ENCODE data around the gene ADGRL3. TPM values are rescaled to one million over a fixed set of nuclear protein-coding genes. Genes with fewer than 3 reads are reported as not detected.

Gene ADGRL3
- total and polyA plus RNA-seq, 4 donors, result 0.07 to 1.7 (median 0.82) TPM

DNA sequence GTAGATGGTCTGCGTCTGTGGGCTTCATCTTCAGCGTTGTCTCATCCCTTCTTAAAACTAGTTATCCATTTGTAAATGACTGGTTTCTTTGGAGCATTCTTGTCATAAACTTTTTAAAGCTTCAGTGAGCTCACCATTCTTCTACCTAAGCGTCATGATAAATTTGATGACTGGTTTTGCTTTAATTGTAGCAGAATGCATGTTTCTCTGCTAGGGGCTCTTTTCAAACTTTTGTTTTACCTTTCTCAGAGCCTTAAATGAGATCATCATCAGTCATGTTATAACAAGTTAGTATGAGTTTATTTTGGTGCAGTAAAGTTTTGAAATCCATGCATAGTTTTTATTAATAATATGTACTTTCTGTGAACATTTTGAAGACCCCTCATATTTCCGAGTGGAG lies 6.3 kb upstream of the ADGRL3 start:
- WGBS, result 77% methylated on average over 4 of the region's 4 CpGs
- no peak for TF ChIP-seq RAD21 (IDR thresholded peaks at IDR 0.05)
- Histone ChIP-seq H3K27ac (ENCODE audit: low read depth in 1 of 2, low read length in 2 of 2) (no peak overlapping the region), H3K36me3 (ENCODE audit: control insufficient read depth in 4 of 4, insufficient read depth in 3 of 4, low read depth in 1 of 4, low read length in 3 of 4) (no peaks in the 10 kb centered on the region), H3K4me3 (ENCODE audit: low read depth in 1 of 3, low read length in 3 of 3) (no peak overlapping the region), H3K4me1 (ENCODE audit: control insufficient read depth in 4 of 4, insufficient read depth in 4 of 4, low read length in 3 of 4) (no peaks in the 10 kb centered on the region), H3K9me3 (ENCODE audit: control insufficient read depth in 4 of 4, low read length in 3 of 4) (no peaks in the 10 kb centered on the region), H3K9ac (ENCODE audit: low read depth in 1 of 2, low read length in 2 of 2) (no peak overlapping the region), H3K27me3 (ENCODE audit: control insufficient read depth in 4 of 4, insufficient read depth in 4 of 4, low read length in 3 of 4) (peaks cover 0 to 3% (median 1%) of the 10 kb centered on the region in 4 donors)
- no peak for DNase-seq (ENCODE audit: low spot score)

DNA sequence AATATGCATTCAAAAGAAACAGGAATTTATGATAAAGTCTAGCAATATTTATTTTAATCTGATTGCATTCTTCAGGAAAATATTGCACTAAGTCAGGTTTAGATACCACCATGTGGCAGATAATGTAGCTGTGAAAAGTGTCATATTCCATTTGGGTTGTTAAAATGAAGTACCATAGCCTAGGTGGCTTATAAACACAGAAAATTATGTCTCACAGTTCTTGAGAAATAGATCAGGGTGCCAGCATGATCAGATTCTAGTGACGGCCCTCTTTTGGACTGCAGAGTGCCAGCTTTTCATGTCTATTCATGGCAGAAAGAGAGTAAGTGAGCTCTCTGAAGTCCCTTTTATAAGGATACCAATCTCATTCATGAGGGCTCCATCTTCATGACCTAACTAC lies 5.6 kb upstream of the ADGRL3 start:
- 80% methylated on average over 1 of the region's 1 CpG for WGBS
- TF ChIP-seq RAD21 (IDR thresholded peaks at IDR 0.05), result no peak
- TF ChIP-seq, protein P1, sequence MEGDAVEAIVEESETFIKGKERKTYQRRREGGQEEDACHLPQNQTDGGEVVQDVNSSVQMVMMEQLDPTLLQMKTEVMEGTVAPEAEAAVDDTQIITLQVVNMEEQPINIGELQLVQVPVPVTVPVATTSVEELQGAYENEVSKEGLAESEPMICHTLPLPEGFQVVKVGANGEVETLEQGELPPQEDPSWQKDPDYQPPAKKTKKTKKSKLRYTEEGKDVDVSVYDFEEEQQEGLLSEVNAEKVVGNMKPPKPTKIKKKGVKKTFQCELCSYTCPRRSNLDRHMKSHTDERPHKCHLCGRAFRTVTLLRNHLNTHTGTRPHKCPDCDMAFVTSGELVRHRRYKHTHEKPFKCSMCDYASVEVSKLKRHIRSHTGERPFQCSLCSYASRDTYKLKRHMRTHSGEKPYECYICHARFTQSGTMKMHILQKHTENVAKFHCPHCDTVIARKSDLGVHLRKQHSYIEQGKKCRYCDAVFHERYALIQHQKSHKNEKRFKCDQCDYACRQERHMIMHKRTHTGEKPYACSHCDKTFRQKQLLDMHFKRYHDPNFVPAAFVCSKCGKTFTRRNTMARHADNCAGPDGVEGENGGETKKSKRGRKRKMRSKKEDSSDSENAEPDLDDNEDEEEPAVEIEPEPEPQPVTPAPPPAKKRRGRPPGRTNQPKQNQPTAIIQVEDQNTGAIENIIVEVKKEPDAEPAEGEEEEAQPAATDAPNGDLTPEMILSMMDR (IDR thresholded peaks at IDR 0.05; ENCODE audit: low read depth, low read length, missing input control), result no peak
- no peak for TF ChIP-seq YY1 (IDR thresholded peaks at IDR 0.05)
- no peak for TF ChIP-seq HNF4G (IDR thresholded peaks at IDR 0.05)
- TF ChIP-seq TAF1 (conservative IDR thresholded peaks at IDR 0.05), result no peak
- TF ChIP-seq NR2F2 (IDR thresholded peaks at IDR 0.05), result no peak
- no peak for TF ChIP-seq JUND (IDR thresholded peaks at IDR 0.05)
- TF ChIP-seq, protein P2, sequence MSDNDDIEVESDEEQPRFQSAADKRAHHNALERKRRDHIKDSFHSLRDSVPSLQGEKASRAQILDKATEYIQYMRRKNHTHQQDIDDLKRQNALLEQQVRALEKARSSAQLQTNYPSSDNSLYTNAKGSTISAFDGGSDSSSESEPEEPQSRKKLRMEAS (IDR thresholded peaks at IDR 0.05), result no peak
- TF ChIP-seq SP1 (IDR thresholded peaks at IDR 0.05), result no peak
- TF ChIP-seq GABPA (IDR thresholded peaks at IDR 0.05 in 1 of 2, conservative IDR thresholded peaks at IDR 0.05 in 1 of 2), result no peak
- TF ChIP-seq, protein P3, sequence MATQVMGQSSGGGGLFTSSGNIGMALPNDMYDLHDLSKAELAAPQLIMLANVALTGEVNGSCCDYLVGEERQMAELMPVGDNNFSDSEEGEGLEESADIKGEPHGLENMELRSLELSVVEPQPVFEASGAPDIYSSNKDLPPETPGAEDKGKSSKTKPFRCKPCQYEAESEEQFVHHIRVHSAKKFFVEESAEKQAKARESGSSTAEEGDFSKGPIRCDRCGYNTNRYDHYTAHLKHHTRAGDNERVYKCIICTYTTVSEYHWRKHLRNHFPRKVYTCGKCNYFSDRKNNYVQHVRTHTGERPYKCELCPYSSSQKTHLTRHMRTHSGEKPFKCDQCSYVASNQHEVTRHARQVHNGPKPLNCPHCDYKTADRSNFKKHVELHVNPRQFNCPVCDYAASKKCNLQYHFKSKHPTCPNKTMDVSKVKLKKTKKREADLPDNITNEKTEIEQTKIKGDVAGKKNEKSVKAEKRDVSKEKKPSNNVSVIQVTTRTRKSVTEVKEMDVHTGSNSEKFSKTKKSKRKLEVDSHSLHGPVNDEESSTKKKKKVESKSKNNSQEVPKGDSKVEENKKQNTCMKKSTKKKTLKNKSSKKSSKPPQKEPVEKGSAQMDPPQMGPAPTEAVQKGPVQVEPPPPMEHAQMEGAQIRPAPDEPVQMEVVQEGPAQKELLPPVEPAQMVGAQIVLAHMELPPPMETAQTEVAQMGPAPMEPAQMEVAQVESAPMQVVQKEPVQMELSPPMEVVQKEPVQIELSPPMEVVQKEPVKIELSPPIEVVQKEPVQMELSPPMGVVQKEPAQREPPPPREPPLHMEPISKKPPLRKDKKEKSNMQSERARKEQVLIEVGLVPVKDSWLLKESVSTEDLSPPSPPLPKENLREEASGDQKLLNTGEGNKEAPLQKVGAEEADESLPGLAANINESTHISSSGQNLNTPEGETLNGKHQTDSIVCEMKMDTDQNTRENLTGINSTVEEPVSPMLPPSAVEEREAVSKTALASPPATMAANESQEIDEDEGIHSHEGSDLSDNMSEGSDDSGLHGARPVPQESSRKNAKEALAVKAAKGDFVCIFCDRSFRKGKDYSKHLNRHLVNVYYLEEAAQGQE (IDR thresholded peaks at IDR 0.05), result no peak

DNA sequence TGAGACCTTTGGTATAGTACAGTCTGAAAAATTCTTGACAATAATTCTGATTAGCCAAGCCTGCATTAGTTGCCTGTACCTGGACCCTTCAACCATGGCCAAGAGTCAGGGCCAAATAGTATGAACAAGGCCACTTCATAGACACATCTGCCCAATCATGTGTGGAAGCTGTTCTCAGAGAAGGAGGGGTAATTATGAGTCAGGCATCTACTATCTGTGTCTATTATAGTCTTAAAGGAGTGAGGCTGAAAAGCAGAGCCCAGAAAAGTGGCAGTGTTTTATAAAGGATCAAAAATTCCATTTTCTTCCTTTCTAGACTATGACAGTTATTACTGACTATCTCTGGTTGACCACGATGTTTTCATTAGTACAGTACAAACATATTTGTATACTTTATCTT lies 5.0 kb upstream of the ADGRL3 start:
- Histone ChIP-seq H3K9ac (ENCODE audit: low read depth in 1 of 2, low read length in 2 of 2) (no peak overlapping the region), H3K27ac (ENCODE audit: low read depth in 1 of 2, low read length in 2 of 2) (no peak overlapping the region), H3K4me1 (ENCODE audit: control insufficient read depth in 4 of 4, insufficient read depth in 4 of 4, low read length in 3 of 4) (peaks cover 0 to 2% (median 0%) of the 10 kb centered on the region in 4 donors), H3K9me3 (ENCODE audit: control insufficient read depth in 4 of 4, low read length in 3 of 4) (no peaks in the 10 kb centered on the region), H3K27me3 (ENCODE audit: control insufficient read depth in 4 of 4, insufficient read depth in 4 of 4, low read length in 3 of 4) (peaks cover 0 to 2% (median 1%) of the 10 kb centered on the region in 4 donors), H3K36me3 (ENCODE audit: control insufficient read depth in 4 of 4, insufficient read depth in 3 of 4, low read depth in 1 of 4, low read length in 3 of 4) (no peaks in the 10 kb centered on the region), H3K4me3 (ENCODE audit: low read depth in 1 of 3, low read length in 3 of 3) (no peak overlapping the region)
- TF ChIP-seq FOXA1 (IDR thresholded peaks at IDR 0.05) (no peak), RXRA (IDR thresholded peaks at IDR 0.05) (no peak), YY1 (IDR thresholded peaks at IDR 0.05) (no peak)
- TF ChIP-seq, protein P2 (IDR thresholded peaks at IDR 0.05), result no peak
- TF ChIP-seq, protein P4, sequence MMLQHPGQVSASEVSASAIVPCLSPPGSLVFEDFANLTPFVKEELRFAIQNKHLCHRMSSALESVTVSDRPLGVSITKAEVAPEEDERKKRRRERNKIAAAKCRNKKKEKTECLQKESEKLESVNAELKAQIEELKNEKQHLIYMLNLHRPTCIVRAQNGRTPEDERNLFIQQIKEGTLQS (IDR thresholded peaks at IDR 0.05), result no peak
- TF ChIP-seq, protein P3 (IDR thresholded peaks at IDR 0.05), result no peak
- no peak for DNase-seq (ENCODE audit: low spot score)
- 84% methylated on average over 1 of the region's 1 CpG for WGBS

More for the DNA sequence above, 5.6 kb upstream of the ADGRL3 start:
- no peak overlapping the region for H3K9ac ChIP-seq (ENCODE audit: low read depth in 1 of 2, low read length in 2 of 2)
- no peak for DNase-seq (ENCODE audit: low spot score)
- no peak overlapping the region for H3K27ac ChIP-seq (ENCODE audit: low read depth in 1 of 2, low read length in 2 of 2)
- no peaks in the 10 kb centered on the region for H3K36me3 ChIP-seq (ENCODE audit: control insufficient read depth in 4 of 4, insufficient read depth in 3 of 4, low read depth in 1 of 4, low read length in 3 of 4)
- H3K4me3 ChIP-seq (ENCODE audit: low read depth in 1 of 3, low read length in 3 of 3), result no peak overlapping the region
- no peaks in the 10 kb centered on the region for H3K4me1 ChIP-seq (ENCODE audit: control insufficient read depth in 4 of 4, insufficient read depth in 4 of 4, low read length in 3 of 4)
- peaks cover 0 to 3% (median 1%) of the 10 kb centered on the region in 4 donors for H3K27me3 ChIP-seq (ENCODE audit: control insufficient read depth in 4 of 4, insufficient read depth in 4 of 4, low read length in 3 of 4)
- no peaks in the 10 kb centered on the region for H3K9me3 ChIP-seq (ENCODE audit: control insufficient read depth in 4 of 4, low read length in 3 of 4)

Data from liver (tissue), 9 donors.